K562 (cell line): ENCODE measurements around the gene EPB41L4A. TPM values are rescaled to one million over a fixed set of nuclear protein-coding genes. Genes with fewer than 3 reads are reported as not detected.

Experiments
- ATAC-seq: fragments of 200-7000 bp; cut with Tn5 transposase; 3 replicates; pipeline ENCODE4 v1.9.1; 2020; ENCODE audit warnings: moderate library complexity
- BruUV-seq: library from RNA; stranded (reverse); fragments of 400-500 nt; replicated peaks from 2 replicates; lab custom pipeline; 2021; lab: Mats Ljungman, UMichigan
- CTCF ChIA-PET: fragments of 300-600 bp; formaldehyde crosslinking; extraction: SDS; loops from one replicate; lab custom pipeline; 2021; ENCODE audit warnings: low intra/inter-chr PET ratio; lab: Yijun Ruan, JAX
- POLR2A ChIA-PET: fragments of 300-600, 350-650 bp; sonication (Branson Sonifier 250); formaldehyde crosslinking; extraction: SDS; loops from one replicate; lab custom pipeline; 2021; ENCODE audit warnings: antibody characterized with exemption, inconsistent platforms; lab: Yijun Ruan, JAX
- DNase-seq, 4 experiments: peaks; one replicate each; pipeline versions ENCODE4 v3.0.0 to v3.0.0-alpha.2; 2011 to 2018; ENCODE audit warnings: low spot score in 3 of 4, mixed read lengths in 3 of 4; ENCODE audit errors: extremely low read depth in 1 of 4
- FAIRE-seq: peaks from 2 replicates; lab custom pipeline; 2011; peaks lifted over from hg19 to GRCh38; lab: Jason Lieb, UNC
- H2AFZ ChIP-seq: 2 replicates; pipeline ENCODE4 v1.6.0; 2011; ENCODE audit warnings: low read depth, low read length, control low read depth, inconsistent platforms
- H3K27ac ChIP-seq: fragments of 200-600 bp; 3 replicates; pipeline ENCODE4 v1.8.0; 2011; ENCODE audit warnings: low read depth, mild to moderate bottlenecking, control low read depth, inconsistent platforms, low read length, moderate library complexity, mixed read lengths; ENCODE audit errors: extremely low read depth
- H3K27me3 ChIP-seq, 2 experiments: fragments of 300-600 bp in 1 of 2; 2 replicates in 1 of 2; 3 replicates in 1 of 2; pipeline versions ENCODE4 v1.6.0 to v1.8.0; 2011; ENCODE audit warnings: inconsistent platforms in 2 of 2, low read length in 2 of 2, mild to moderate bottlenecking in 1 of 2, mixed read lengths in 1 of 2, moderate library complexity in 1 of 2; ENCODE audit not compliant: control insufficient read depth in 2 of 2, insufficient read depth in 2 of 2
- H3K36me3 ChIP-seq: fragments of 300-600 bp; 3 replicates; pipeline ENCODE4 v1.8.0; 2011; ENCODE audit warnings: mild to moderate bottlenecking, low read length, inconsistent platforms; ENCODE audit not compliant: control insufficient read depth, insufficient read depth
- H3K4me1 ChIP-seq, 2 experiments: fragments of 200-600 bp in 1 of 2; replicated peaks in 1 of 2; 2 replicates in 1 of 2; 3 replicates in 1 of 2; pipeline versions ENCODE4 v1.5.1 to v1.8.0; 2011; ENCODE audit warnings: inconsistent platforms in 2 of 2, low read length in 2 of 2, mild to moderate bottlenecking in 1 of 2, mixed read lengths in 1 of 2, moderate library complexity in 1 of 2; ENCODE audit not compliant: control insufficient read depth in 2 of 2, insufficient read depth in 2 of 2
- H3K4me2 ChIP-seq: 2 replicates; pipeline ENCODE4 v1.6.1; 2011; ENCODE audit warnings: low read length, control low read depth, inconsistent platforms, mixed read lengths; ENCODE audit not compliant: insufficient read depth
- H3K4me3 ChIP-seq: fragments of 200-600 bp; sonication (generic), shearing (Covaris generic); 2 replicates; pipeline ENCODE4 v1.5.1; 2016; ENCODE audit warnings: control low read depth, inconsistent platforms
- H3K79me2 ChIP-seq: fragments of 200-600 bp; 3 replicates; pipeline ENCODE4 v1.8.0; 2011; ENCODE audit warnings: low read length, inconsistent platforms; ENCODE audit not compliant: control insufficient read depth, insufficient read depth
- H3K9ac ChIP-seq, 2 experiments: 2 replicates each; pipeline versions ENCODE4 v1.6.0 to v1.6.1; 2011; ENCODE audit warnings: low read depth in 2 of 2, low read length in 2 of 2, control low read depth in 1 of 2, inconsistent platforms in 1 of 2, mild to moderate bottlenecking in 1 of 2, mixed read lengths in 1 of 2; ENCODE audit not compliant: insufficient read depth in 1 of 2
- H3K9me1 ChIP-seq: one replicate; pipeline ENCODE4 v1.6.0; 2011; ENCODE audit warnings: inconsistent platforms, mild to moderate bottlenecking, low read length, moderate library complexity; ENCODE audit not compliant: control insufficient read depth, insufficient read depth
- H3K9me3 ChIP-seq: replicated peaks from 2 replicates; pipeline ENCODE4 v1.5.1; 2011; ENCODE audit warnings: low read depth, low read length, inconsistent platforms; ENCODE audit not compliant: control insufficient read depth, insufficient read depth
- H4K20me1 ChIP-seq: replicated peaks from 2 replicates; pipeline ENCODE4 v1.6.1; 2011; ENCODE audit warnings: low read length, inconsistent platforms, mixed read lengths; ENCODE audit not compliant: control insufficient read depth, insufficient read depth
- CBX2 ChIP-seq: fragments of 200-600 bp; sonication (generic); IDR thresholded peaks from one replicate; pipeline ENCODE4 v1.6.1; 2012; ENCODE audit warnings: mild to moderate bottlenecking, low read length, inconsistent platforms; ENCODE audit not compliant: insufficient read depth, poor library complexity, severe bottlenecking
- HDAC3 ChIP-seq: fragments of 450-650 bp; IDR thresholded peaks from 2 replicates; pipeline ENCODE4 v1.6.1; 2018; ENCODE audit warnings: borderline replicate concordance, mild to moderate bottlenecking, moderate library complexity; ENCODE audit not compliant: partially characterized antibody
- ILF3 ChIP-seq: fragments of 450-650 bp; IDR thresholded peaks from 2 replicates; pipeline ENCODE4 v1.6.1; 2018; ENCODE audit warnings: antibody characterized with exemption, mild to moderate bottlenecking, moderate library complexity, borderline replicate concordance
- MTA3 ChIP-seq: fragments of 450-650 bp; formaldehyde crosslinking; IDR thresholded peaks from 2 replicates; pipeline ENCODE4 v1.6.1; 2017; ENCODE audit warnings: mild to moderate bottlenecking, borderline replicate concordance
- NR3C1 ChIP-seq: sonication (generic); formaldehyde crosslinking; IDR thresholded peaks from 2 replicates; pipeline ENCODE4 v1.8.1; 2022; ENCODE audit warnings: missing genetic modification reagents
- RFX5 ChIP-seq: IDR thresholded peaks from 2 replicates; pipeline ENCODE4 v1.6.1; 2011; ENCODE audit warnings: low read depth, mild to moderate bottlenecking, improper control_type of control experiment, low read length
- U2AF2 ChIP-seq: fragments of 200-400 bp; formaldehyde crosslinking; optimal IDR thresholded peaks from 2 replicates; pipeline ENCODE3; 2017; ENCODE audit warnings: low read depth, mild to moderate bottlenecking, low read length
- ZNF174 ChIP-seq: fragments of 250-450 bp; sonication (Bioruptor Pico); IDR thresholded peaks from 2 replicates; pipeline ENCODE4 v1.4.0; 2020; ENCODE audit warnings: mild to moderate bottlenecking
- ZNF274 ChIP-seq: IDR thresholded peaks from 2 replicates; pipeline ENCODE4 v1.6.1; 2011; ENCODE audit warnings: low read depth, mild to moderate bottlenecking, low read length, moderate library complexity, borderline replicate concordance
- ZNF584 ChIP-seq: fragments of 200-800 bp; sonication (Bioruptor generic); IDR thresholded peaks from 2 replicates; pipeline ENCODE4 v1.6.1; 2016; ENCODE audit warnings: low read depth, mild to moderate bottlenecking, missing genetic modification characterization, missing compliant biosample characterization
- ZNF75A ChIP-seq: fragments of 450-650 bp; formaldehyde crosslinking; IDR thresholded peaks from 2 replicates; pipeline ENCODE4 v1.4.0; 2020; ENCODE audit warnings: mild to moderate bottlenecking
- whole genome bisulfite sequencing: fragments of 100-300 bp; shearing (Covaris generic); methylation state at CpG from one replicate; pipeline ENCODE4 v1.1.6; 2016; ENCODE audit warnings: low coverage, mixed read lengths; ENCODE audit not compliant: insufficient coverage; ENCODE audit errors: missing lambda C conversion rate; 5-methylcytosine and 5-hydroxymethylcytosine counted together
- in situ Hi-C: fragments of 300-500 bp; cut with MboI; formaldehyde crosslinking; loops from 4 replicates; pipeline ENCODE4 v1.15.0; 2018; ENCODE audit warnings: inconsistent platforms, mixed read lengths
- intact Hi-C: fragments of 100-400 bp; cut with micrococcal nuclease; formaldehyde crosslinking; loops from 2 replicates; pipeline ENCODE4 v1.14.2; 2022
- polyA plus RNA-seq, 8 experiments: library from polyadenylated mRNA; depleted of rRNA in 4 of 8; stranded (reverse) in 5 of 8; unstranded in 3 of 8; fragments of >200 nt; fragmentation: Nextera tagmentation in 2 of 8; fragmentation: Illumina TruSeq in 1 of 8; extraction: Ambion mirVana in 2 of 8; extraction: Trizol in 1 of 8; gene quantifications; 2 replicates each; pipeline versions ENCODE4 v1.2.1 to v1.2.3, GENCODE V29; 2011 to 2014; ENCODE audit warnings: inconsistent platforms in 1 of 8, missing spikeins in 1 of 8
- total RNA-seq, 7 experiments: library from RNA; depleted of rRNA in 6 of 7; stranded (reverse); fragments of >200 nt in 6 of 7; fragmentation: Illumina TruSeq in 2 of 7; extraction: Trizol in 2 of 7; gene quantifications; 2 replicates each; pipeline versions ENCODE4 v1.2.1 to v1.2.3, GENCODE V29; 2011 to 2021; ENCODE audit warnings: low replicate concordance in 1 of 7
- TF ChIP-seq, protein P1 (sequence below): fragments of 450-650 bp; IDR thresholded peaks from 2 replicates; pipeline ENCODE4 v1.6.1; 2016; ENCODE audit warnings: low read depth, mild to moderate bottlenecking, moderate library complexity
- TF ChIP-seq, protein P2 (sequence below): fragments of 450-650 bp; IDR thresholded peaks from 2 replicates; pipeline ENCODE4 v1.6.1; 2016; ENCODE audit warnings: missing biosample characterization, missing genetic modification characterization
- TF ChIP-seq, protein P3 (sequence below): sonication (generic); formaldehyde crosslinking; IDR thresholded peaks from 2 replicates; pipeline ENCODE4 v1.8.1; 2022; ENCODE audit warnings: missing genetic modification reagents
- TF ChIP-seq, protein P4 (sequence below), 3 experiments: IDR thresholded peaks in 2 of 3; conservative IDR thresholded peaks in 1 of 3; 2 replicates each; pipeline ENCODE4 v1.5.1; 2011 to 2012; ENCODE audit warnings: low read length in 3 of 3, mild to moderate bottlenecking in 3 of 3, control low read depth in 2 of 3, improper control_type of control experiment in 1 of 3, inconsistent platforms in 1 of 3, low read depth in 1 of 3, mixed read lengths in 1 of 3, moderate library complexity in 1 of 3; ENCODE audit not compliant: insufficient read depth in 2 of 3
- TF ChIP-seq, protein P5 (sequence below): fragments of 250-450 bp; sonication (Bioruptor Pico); IDR thresholded peaks from 2 replicates; pipeline ENCODE4 v1.8.0; 2022; ENCODE audit warnings: inconsistent platforms, mild to moderate bottlenecking, moderate library complexity, borderline replicate concordance

EPB41L4A gene
- total and polyA plus RNA-seq, 9 of the 15 experiments (the other 6 are each of a cell fraction or from before 2014, with no cell fraction given) = 0.04 to 0.35 (median 0.12) TPM; not detected in 3

DNA sequence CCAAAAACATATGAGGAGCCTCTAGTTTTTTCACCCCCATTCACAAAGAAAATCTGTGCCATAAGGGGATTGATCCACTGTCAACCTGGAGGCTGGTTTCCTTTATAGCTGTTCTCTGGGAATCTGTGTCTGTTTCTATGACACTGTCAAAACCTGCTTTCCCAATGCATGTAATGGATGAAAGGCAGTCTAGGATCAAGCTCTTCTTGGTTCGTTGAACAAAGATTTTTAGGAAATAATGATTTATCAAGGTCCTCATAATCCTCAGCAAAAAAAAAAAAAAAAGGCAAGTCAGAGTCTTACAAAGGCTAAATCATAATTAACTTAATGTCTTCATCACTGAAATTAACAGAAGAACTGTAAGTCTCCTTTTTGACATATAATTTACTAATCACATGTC lies 16.0 kb downstream of the EPB41L4A start:
- Histone ChIP-seq H3K4me1 (no peaks in the 10 kb centered on the region), H3K27me3 (peaks cover 0 to 7% of the 10 kb centered on the region in 2 experiments; a peak in 1 of 5 replicates), H3K4me2 (no peak overlapping the region), H3K27ac (no peak overlapping the region), H3K4me3 (no peak overlapping the region), H3K36me3 (no peaks in the 10 kb centered on the region), H2AFZ (no peak overlapping the region), H4K20me1 (no peaks in the 10 kb centered on the region), H3K79me2 (no peaks in the 10 kb centered on the region), H3K9me1 (no peaks in the 10 kb centered on the region), H3K9ac (no peak overlapping the region), H3K9me3 (no peaks in the 10 kb centered on the region)
- in situ Hi-C loops (no loop called here), intact Hi-C loops (no loop called here)
- ChIA-PET CTCF (no interaction called here), POLR2A (interaction anchor here (0.6 kb wide), 1 partner anchor 192 kb away, joined by 4 read pairs; no protein-coding TSS in a partner anchor)
- DNase-seq (no peak), ATAC-seq (no peak), FAIRE-seq (no peak)
- BruUV-seq = no TSS peak
- 0% methylated on average over 1 of the region's 1 CpG for WGBS
- TF ChIP-seq, protein P1, sequence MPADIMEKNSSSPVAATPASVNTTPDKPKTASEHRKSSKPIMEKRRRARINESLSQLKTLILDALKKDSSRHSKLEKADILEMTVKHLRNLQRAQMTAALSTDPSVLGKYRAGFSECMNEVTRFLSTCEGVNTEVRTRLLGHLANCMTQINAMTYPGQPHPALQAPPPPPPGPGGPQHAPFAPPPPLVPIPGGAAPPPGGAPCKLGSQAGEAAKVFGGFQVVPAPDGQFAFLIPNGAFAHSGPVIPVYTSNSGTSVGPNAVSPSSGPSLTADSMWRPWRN = no peak
- TF ChIP-seq ILF3 = no peak
- TF ChIP-seq, protein P2, sequence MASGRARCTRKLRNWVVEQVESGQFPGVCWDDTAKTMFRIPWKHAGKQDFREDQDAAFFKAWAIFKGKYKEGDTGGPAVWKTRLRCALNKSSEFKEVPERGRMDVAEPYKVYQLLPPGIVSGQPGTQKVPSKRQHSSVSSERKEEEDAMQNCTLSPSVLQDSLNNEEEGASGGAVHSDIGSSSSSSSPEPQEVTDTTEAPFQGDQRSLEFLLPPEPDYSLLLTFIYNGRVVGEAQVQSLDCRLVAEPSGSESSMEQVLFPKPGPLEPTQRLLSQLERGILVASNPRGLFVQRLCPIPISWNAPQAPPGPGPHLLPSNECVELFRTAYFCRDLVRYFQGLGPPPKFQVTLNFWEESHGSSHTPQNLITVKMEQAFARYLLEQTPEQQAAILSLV = no peak
- TF ChIP-seq, protein P3, sequence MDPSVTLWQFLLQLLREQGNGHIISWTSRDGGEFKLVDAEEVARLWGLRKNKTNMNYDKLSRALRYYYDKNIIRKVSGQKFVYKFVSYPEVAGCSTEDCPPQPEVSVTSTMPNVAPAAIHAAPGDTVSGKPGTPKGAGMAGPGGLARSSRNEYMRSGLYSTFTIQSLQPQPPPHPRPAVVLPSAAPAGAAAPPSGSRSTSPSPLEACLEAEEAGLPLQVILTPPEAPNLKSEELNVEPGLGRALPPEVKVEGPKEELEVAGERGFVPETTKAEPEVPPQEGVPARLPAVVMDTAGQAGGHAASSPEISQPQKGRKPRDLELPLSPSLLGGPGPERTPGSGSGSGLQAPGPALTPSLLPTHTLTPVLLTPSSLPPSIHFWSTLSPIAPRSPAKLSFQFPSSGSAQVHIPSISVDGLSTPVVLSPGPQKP (CRISPR knock-in tag) = no peak
- TF ChIP-seq ZNF274 = no peak
- TF ChIP-seq, protein P4, sequence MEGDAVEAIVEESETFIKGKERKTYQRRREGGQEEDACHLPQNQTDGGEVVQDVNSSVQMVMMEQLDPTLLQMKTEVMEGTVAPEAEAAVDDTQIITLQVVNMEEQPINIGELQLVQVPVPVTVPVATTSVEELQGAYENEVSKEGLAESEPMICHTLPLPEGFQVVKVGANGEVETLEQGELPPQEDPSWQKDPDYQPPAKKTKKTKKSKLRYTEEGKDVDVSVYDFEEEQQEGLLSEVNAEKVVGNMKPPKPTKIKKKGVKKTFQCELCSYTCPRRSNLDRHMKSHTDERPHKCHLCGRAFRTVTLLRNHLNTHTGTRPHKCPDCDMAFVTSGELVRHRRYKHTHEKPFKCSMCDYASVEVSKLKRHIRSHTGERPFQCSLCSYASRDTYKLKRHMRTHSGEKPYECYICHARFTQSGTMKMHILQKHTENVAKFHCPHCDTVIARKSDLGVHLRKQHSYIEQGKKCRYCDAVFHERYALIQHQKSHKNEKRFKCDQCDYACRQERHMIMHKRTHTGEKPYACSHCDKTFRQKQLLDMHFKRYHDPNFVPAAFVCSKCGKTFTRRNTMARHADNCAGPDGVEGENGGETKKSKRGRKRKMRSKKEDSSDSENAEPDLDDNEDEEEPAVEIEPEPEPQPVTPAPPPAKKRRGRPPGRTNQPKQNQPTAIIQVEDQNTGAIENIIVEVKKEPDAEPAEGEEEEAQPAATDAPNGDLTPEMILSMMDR (IDR thresholded peaks at IDR 0.05 in 2 of 3, conservative IDR thresholded peaks at IDR 0.05 in 1 of 3; ENCODE audit: insufficient read depth in 2 of 3, low read depth in 1 of 3, low read length in 3 of 3) = no peak
- TF ChIP-seq ZNF584 (CRISPR knock-in tag) = no peak
- TF ChIP-seq, protein P5, sequence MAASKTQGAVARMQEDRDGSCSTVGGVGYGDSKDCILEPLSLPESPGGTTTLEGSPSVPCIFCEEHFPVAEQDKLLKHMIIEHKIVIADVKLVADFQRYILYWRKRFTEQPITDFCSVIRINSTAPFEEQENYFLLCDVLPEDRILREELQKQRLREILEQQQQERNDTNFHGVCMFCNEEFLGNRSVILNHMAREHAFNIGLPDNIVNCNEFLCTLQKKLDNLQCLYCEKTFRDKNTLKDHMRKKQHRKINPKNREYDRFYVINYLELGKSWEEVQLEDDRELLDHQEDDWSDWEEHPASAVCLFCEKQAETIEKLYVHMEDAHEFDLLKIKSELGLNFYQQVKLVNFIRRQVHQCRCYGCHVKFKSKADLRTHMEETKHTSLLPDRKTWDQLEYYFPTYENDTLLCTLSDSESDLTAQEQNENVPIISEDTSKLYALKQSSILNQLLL (CRISPR knock-in tag) = no peak
- TF ChIP-seq ZNF75A (CRISPR knock-in tag) = no peak
- no peak for TF ChIP-seq RFX5
- TF ChIP-seq ZNF174 (CRISPR knock-in tag) = no peak
- TF ChIP-seq NR3C1 = no peak
- TF ChIP-seq HDAC3 = no peak
- no peak for TF ChIP-seq MTA3
- TF ChIP-seq CBX2 = no peak
- no peak for TF ChIP-seq U2AF2
